G401 (cell line): ENCODE data around the gene SAMD9L. TPM values are rescaled to one million over a fixed set of nuclear protein-coding genes. Genes with fewer than 3 reads are reported as not detected.
"Not testable (repeated sequence)": the region's sequence is repeated elsewhere in the genome, so short reads cannot be mapped to it uniquely, and the experiment has no call there.

Experiments
- DNase-seq: peaks from one replicate; pipeline ENCODE4 v3.0.0-alpha.2; 2015; ENCODE audit warnings: low spot score
- in situ Hi-C: cut with HindIII; loops from 2 replicates; pipeline ENCODE4 v1.10.0; 2016; ENCODE audit warnings: low sequenced_read_pairs, mixed read lengths
- total RNA-seq: library from RNA; depleted of rRNA; stranded (reverse); fragments of >200 nt; shearing (Covaris generic); gene quantifications from 2 replicates; pipeline ENCODE4 v1.2.3, GENCODE V29; 2014

The SAMD9L gene
- total RNA-seq, 1 experiment from 2014 or later = not detected

DNA sequence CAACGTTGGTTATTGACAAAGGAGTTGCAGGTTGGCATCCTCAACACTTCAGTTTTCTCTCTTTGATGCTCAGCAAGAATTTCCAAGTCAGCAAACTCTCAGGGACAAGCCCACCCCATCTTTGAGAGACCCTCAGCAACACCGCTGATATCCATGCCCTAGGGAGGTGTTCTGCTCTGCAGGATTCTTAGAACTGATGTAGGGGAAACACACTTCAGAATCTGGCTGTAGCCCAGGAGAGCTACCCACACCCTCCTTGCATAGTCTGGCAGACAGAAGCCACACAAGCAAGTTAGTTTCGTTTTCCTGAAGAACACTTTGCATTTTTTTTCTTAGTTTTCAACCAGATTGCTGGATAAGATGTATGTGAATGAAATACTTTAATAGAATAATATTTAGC, 822 bp downstream of the SAMD9L start:
- no peak for DNase-seq
- in situ Hi-C loops = no loop called here

DNA sequence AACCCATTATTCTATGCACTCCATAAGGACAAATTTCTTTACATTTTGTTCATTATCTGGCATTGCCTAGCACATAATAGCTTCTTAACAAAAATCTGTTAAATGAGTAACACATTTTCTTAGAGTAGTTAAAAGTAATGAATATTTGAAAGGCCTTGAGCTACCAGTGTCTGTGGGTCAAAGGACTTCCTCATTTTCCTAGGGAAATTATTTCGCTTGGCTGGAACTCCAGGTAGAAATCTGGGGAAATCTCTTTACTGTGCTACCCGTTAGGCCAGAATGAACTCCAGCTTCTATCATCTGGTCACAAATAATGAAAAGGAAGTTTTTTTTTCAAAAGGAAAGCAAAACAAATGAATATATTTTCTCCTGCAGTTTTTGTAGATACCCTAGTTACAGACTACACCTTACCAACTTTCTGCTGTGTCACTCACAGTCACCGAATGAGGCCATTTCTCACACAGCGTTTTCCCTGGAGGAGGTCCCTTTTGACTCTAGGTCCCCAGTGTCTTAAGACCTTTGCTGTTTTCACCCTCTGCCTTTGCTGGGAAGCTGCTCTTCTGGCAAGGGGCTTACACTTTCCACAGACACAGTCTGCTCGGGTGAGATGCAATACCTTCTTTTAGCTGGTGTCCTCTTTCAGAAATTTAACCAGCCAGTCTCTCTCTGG, 1.6 kb downstream of the SAMD9L start:
- no peak for DNase-seq
- in situ Hi-C loops = no loop called here

- in situ Hi-C loops = no loop called here
- no peak for DNase-seq
Measured at GRCh38 chr7:93146036-93146435, 2.1 kb downstream of the SAMD9L start.

GRCh38 chr7:93145354-93145753, 2.8 kb downstream of the SAMD9L start:
- no peak for DNase-seq
- in situ Hi-C loops = no loop called here

GRCh38 chr7:93142127-93142526, 6.1 kb downstream of the SAMD9L start:
- no peak for DNase-seq
- in situ Hi-C loops = no loop called here

GRCh38 chr7:93140582-93141191, 7.5 kb downstream of the SAMD9L start:
- DNase-seq = no peak
- in situ Hi-C loops = no loop called here

- in situ Hi-C loops = no loop called here
- DNase-seq = no peak
Measured at GRCh38 chr7:93138576-93138975, 9.6 kb downstream of the SAMD9L start.

- no peak for DNase-seq
- in situ Hi-C loops = no loop called here
Measured at GRCh38 chr7:93133005-93133404, 15.2 kb downstream of the SAMD9L start.

- no peak for DNase-seq
- in situ Hi-C loops = no loop called here
Measured at GRCh38 chr7:93132216-93132615, 16.0 kb downstream of the SAMD9L start.

DNA sequence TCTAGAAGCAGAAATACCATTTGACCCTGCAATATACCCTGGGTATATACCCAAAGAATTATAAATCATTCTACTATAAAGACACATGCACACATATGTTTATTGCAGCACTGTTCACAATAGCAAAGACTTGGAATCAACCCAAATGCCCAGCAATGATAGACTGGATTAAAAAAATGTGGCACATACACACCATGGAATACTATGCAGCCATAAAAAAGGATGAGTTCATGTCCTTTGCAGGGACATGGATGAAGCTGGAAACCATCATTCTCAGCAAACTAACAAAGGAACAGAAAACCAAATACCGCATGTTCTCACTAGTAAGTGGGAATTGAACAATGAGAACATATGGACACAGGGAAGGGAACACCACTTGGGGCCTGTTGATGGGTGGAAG, 21.2 kb downstream of the SAMD9L start:
- DNase-seq, in situ Hi-C loops: not testable (repeated sequence)

GRCh38 chr7:93123532-93123931, 24.7 kb downstream of the SAMD9L start:
- DNase-seq, in situ Hi-C loops: not testable (repeated sequence)

GRCh38 chr7:93120592-93121549, 27.3 kb downstream of the SAMD9L start:
- in situ Hi-C loops = no loop called here
- no peak for DNase-seq

DNA sequence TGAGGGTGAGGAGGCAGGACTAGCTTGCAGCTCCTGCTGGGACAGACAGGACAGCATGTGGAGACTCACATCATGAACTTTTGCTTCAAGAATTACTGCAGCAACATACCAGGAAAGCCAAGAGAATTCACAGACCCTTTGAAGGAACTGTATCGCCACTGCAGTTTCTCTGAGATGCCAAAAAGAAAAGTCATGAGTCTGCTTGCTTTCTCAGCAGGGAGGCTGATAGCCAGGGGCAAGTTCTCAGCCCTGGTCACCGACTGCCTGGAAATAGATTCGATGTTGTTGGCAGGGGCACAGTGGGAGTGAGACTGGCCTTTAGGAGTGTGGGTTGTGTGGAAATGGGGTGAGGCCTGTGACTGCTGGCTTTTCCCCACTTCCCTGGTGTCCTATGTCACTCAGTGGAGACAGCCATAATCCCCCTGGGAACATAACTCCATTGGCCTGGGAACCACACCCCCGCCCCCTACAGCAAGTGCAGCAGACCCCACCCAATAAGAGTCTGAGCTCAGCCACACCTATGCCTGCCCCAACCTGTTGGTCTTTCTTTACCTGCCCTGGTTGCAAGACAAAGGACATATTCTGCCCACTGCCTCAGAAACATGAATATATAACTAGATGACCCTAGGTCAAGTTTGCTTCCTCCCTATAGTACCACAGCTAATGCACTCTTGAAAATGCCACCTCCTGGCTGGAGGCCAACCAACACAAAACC, 28.8 kb downstream of the SAMD9L start:
- in situ Hi-C loops = no loop called here
- no peak for DNase-seq

DNA sequence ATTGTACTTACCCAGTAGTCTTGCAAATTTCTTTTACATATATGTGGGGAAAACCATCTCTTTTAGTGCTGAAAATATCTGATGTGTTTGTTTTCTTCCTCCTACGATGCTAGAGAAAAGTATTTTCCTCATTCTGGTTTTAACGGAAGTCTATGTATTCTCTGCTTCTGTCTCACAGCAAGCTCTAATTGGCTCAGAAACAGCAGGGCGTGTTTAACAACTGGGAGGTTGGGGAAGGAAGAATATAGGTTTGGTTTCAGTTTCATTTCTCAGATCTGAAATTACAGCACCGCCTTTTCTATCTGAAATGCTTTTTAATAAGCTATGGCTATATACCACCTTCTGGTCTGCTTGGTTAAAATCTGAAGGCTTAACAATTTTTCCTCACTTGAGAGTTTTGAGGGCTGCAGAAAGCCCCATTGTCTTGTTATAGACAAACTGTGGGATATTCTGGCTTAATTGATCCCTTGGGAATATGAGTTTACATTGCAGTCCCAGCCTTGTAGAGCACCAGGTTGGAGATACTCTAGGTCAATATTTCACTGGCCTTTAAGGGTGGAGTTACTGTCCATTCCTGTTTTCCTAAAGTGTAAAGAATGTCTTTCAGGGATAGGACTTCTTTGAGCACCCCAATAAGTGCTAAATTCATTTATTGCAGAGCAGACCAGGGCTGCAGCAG, 30.2 kb downstream of the SAMD9L start, which contains the start of gene SAMD9:
Gene SAMD9, minus strand, starts transcription at position 128 of the 679 bp plus-strand sequence. CDS start 11,882 bp downstream, outside the sequence.
- in situ Hi-C loops = no loop called here
- DNase-seq = no peak

GRCh38 chr7:93117327-93117726, 30.9 kb downstream of the SAMD9L start:
- in situ Hi-C loops = no loop called here
- no peak for DNase-seq

- DNase-seq = no peak
Measured at GRCh38 chr7:93115796-93116195, 32.4 kb downstream of the SAMD9L start.

DNA sequence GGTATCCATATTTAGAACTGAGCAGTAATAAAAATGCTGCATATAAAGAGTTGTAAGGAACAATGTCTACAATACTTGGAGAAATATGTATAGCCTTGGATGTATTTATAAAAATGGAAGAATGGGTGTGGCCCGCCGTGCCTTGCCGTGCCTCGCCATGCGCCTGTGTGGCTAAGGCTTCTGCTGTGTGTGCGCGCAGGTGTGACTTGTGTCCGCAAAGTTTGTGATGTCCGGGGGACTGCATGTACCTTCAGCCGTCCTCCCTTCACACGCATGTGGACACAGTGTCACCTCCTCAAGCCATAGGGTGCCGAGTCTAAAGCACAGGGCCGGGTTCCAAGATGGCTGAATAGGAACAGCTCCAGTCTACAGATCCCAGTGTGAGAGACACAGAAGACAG, 40.2 kb downstream of the SAMD9L start:
- in situ Hi-C loops = no loop called here
- DNase-seq = no peak

More at GRCh38 chr7:93115796-93116195, 32.4 kb downstream of the SAMD9L start:
- in situ Hi-C loops = no loop called here

- no peak for DNase-seq
- in situ Hi-C loops = no loop called here
Measured at GRCh38 chr7:93097388-93097787, 50.8 kb downstream of the SAMD9L start.
